Brain microvascular endothelial cell (primary cell): ENCODE measurements around the gene GPX2.

Experiments
- DNase-seq: peaks from one replicate; pipeline ENCODE4 v3.0.0-alpha.2; 2020
- H3K27ac ChIP-seq: fragments of 250-450 bp; sonication (Bioruptor Pico); 2 replicates; pipeline ENCODE4 v1.5.1; 2020; ENCODE audit warnings: mild to moderate bottlenecking, moderate library complexity
- H3K27me3 ChIP-seq: fragments of 250-450 bp; sonication (Bioruptor Pico); replicated peaks from 2 replicates; pipeline ENCODE4 v1.5.1; 2020; ENCODE audit warnings: mild to moderate bottlenecking
- H3K36me3 ChIP-seq: fragments of 250-450 bp; sonication (Bioruptor Pico); replicated peaks from 2 replicates; pipeline ENCODE4 v1.5.1; 2020; ENCODE audit warnings: mild to moderate bottlenecking
- H3K4me3 ChIP-seq: 2 replicates; pipeline ENCODE4 v1.5.1; 2011; ENCODE audit warnings: low read depth, mild to moderate bottlenecking, control low read depth, low read length, moderate library complexity
- in situ Hi-C: cut with HindIII; loops from 2 replicates; pipeline ENCODE4 v1.10.0; 2017; ENCODE audit warnings: low sequenced_read_pairs, low pct_ligation_motif_present
- TF ChIP-seq, protein P1 (sequence below): IDR thresholded peaks from 2 replicates; pipeline ENCODE4 v1.5.1; 2011; ENCODE audit warnings: low read depth, mild to moderate bottlenecking, moderate library complexity, low read length, control low read depth, inconsistent platforms; ENCODE audit errors: missing control alignments

Gene GPX2

DNA sequence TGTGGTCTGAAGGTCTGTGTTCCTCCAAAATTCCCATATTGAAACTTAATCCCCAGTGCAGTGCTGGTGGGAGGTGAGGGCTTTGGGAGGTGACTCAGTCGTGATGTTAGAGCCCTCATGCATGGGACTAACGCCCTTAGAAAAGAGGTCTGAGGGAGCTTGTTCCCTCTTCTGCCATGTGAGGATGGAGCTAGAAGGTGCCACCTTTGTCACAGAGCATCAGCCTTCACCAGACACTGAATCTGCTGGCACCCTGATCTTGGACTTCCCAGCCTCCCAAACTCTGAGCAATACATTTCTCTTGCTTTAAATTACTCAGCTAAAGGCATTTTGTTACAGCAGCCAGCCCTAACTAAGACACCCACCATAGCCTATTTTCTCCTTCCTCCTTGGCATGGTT lies 15.7 kb upstream of the GPX2 start:
- Histone ChIP-seq H3K27me3 (no peaks in the 10 kb centered on the region), H3K27ac (no peak overlapping the region), H3K36me3 (no peaks in the 10 kb centered on the region), H3K4me3 (no peak overlapping the region)
- in situ Hi-C loops, result no loop called here
- DNase-seq, result no peak
- TF ChIP-seq, protein P1, sequence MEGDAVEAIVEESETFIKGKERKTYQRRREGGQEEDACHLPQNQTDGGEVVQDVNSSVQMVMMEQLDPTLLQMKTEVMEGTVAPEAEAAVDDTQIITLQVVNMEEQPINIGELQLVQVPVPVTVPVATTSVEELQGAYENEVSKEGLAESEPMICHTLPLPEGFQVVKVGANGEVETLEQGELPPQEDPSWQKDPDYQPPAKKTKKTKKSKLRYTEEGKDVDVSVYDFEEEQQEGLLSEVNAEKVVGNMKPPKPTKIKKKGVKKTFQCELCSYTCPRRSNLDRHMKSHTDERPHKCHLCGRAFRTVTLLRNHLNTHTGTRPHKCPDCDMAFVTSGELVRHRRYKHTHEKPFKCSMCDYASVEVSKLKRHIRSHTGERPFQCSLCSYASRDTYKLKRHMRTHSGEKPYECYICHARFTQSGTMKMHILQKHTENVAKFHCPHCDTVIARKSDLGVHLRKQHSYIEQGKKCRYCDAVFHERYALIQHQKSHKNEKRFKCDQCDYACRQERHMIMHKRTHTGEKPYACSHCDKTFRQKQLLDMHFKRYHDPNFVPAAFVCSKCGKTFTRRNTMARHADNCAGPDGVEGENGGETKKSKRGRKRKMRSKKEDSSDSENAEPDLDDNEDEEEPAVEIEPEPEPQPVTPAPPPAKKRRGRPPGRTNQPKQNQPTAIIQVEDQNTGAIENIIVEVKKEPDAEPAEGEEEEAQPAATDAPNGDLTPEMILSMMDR, result no peak

DNA sequence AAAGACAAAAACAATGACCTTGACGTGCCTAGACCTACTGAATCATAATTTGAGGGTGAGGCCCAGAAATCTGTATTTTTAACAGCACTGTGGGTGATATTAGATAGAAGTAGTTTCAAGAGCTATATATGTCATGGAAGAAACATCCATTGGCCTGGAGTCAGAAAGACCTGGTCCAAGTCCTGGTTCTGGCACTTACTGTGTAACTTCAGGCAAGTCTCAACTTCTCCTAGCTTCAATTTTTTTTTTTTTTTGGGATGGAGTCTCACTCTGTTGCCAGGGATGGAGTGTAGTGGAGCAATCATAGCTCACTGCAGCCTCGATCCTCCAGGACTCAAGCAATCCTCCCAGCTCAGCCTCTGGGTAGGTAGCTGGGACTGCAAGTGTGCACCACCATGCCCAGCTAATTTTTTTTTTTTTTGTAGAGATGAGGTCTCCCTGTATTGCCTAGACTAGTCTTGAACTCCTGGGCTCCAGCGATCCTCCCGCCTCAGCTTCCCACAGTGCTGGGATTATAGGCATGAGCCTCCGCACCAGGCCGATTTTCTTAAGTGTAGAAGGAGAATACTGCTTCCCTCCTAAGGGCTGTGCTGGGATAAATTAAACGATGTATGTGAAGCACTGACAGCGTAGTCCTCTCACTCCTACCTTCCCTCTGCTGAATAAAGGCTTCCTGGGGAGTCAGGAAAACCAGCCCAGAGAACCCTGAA lies 14.3 kb upstream of the GPX2 start:
- in situ Hi-C loops, result no loop called here
- TF ChIP-seq, protein P1, result no peak
- Histone ChIP-seq H3K27me3 (no peaks in the 10 kb centered on the region), H3K27ac (no peak overlapping the region), H3K4me3 (no peak overlapping the region), H3K36me3 (no peaks in the 10 kb centered on the region)
- no peak for DNase-seq

DNA sequence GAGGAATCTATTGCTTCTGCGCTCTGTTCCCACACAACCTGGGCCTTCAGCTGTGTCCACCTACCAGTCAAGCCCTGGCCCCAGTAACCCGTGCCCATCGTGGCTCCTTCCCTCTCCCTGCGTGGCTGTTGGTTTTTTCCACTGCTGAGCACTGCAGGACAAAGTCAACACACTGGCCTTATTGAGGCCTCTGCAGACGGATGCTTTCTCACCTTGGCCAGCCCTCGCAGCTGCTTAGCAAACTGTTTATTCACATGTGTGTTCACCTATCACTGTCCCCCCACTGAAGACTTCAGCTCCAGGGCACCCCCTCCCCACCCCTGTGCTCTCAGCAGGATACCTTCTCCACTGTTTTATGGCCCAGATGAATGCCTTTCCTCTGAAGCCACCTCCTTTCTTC lies 12.8 kb upstream of the GPX2 start:
- Histone ChIP-seq H3K27me3 (no peaks in the 10 kb centered on the region), H3K36me3 (no peaks in the 10 kb centered on the region), H3K4me3 (no peak overlapping the region), H3K27ac (no peak overlapping the region)
- no peak for DNase-seq
- TF ChIP-seq, protein P1, result no peak
- in situ Hi-C loops, result no loop called here

DNA sequence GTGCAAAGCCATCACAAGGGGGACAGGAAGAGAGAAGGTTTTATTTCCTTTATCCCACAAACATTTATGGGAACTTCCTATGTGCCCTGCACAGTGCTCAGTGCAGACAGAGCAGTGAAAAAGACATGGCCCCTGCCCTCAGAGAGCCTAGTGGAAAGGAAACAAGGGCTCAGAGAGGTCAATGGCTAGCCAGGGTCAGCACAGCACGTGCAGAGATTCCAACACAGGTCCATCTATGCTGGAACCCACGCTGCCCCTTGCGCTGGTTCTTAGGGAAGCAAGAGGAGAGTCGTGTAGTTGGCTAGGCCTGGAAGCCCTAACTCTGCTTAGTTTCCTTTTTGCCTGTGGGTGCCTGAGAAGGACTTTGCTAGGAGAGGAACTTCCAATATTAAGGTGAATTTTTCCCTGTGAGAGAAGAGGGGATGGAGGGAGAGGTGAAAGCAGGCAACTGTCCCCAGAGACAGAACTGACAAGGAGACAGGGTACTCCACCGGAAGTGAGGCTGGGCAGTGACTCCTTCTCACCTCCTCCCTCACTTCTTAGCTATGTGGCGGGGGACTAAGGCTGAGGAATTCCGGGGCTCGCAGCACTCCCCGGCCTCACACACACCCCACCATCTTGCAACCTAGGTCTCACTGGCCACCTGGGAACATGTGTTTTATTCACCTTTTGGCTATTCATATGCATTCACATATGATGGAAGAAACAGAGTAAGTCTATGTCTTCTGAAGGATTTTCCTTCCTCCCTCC lies 12.1 kb upstream of the GPX2 start:
- TF ChIP-seq, protein P1, result no peak
- no peak overlapping the region for H3K4me3 ChIP-seq
- no peak for DNase-seq
- in situ Hi-C loops, result no loop called here
- H3K27ac ChIP-seq, result no peak overlapping the region
- H3K36me3 ChIP-seq, result no peaks in the 10 kb centered on the region
- no peaks in the 10 kb centered on the region for H3K27me3 ChIP-seq

DNA sequence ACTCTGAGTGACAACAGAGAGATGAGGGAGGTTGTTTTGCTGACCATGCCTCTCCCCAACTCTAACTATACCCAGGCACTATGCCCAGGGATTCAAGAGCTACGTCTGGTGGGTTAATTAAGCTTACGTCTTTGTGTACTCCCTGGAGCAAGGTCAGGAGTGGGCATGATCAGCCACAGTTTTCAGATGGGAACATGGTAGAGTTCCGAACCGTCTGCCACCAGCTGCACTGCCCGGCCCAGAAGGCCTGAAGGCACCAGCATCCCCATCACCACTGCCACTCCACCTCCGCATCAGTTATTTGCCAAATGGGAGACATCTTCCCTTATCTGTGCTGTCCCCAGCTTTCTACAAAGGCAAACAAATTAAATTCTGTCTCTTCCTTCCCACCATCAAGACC lies 11.1 kb upstream of the GPX2 start:
- no peaks in the 10 kb centered on the region for H3K27me3 ChIP-seq
- in situ Hi-C loops, result no loop called here
- no peak overlapping the region for H3K27ac ChIP-seq
- TF ChIP-seq, protein P1, result no peak
- no peak overlapping the region for H3K4me3 ChIP-seq
- DNase-seq, result no peak
- no peaks in the 10 kb centered on the region for H3K36me3 ChIP-seq
